HEK293 (cell line): ENCODE data around the gene PICALM.

Experiments used
- CTCF ChIA-PET: fragments of 350-600 bp; formaldehyde crosslinking; extraction: SDS; loops from one replicate; lab custom pipeline; 2021; ENCODE audit warnings: antibody characterized with exemption; lab: Yijun Ruan, JAX
- POLR2A ChIA-PET: fragments of 300-600 bp; formaldehyde crosslinking; extraction: SDS; loops from one replicate; lab custom pipeline; 2020; ENCODE audit warnings: antibody characterized with exemption, inconsistent platforms; lab: Yijun Ruan, JAX
- H3K27ac ChIP-seq: fragments of 200-500 bp; sonication (Bioruptor generic); 2 replicates; pipeline ENCODE4 v1.5.1; 2014; ENCODE audit warnings: low read depth, low read length, control low read depth, inconsistent platforms; ENCODE audit errors: extremely low read depth
- H3K36me3 ChIP-seq, 2 experiments: fragments of 200-500 bp in 1 of 2; sonication (Bioruptor generic) in 1 of 2; 1 replicate in 1 of 2; 2 replicates in 1 of 2; pipeline ENCODE4 v1.5.1; 2014 to 2017; ENCODE audit warnings: inconsistent platforms in 2 of 2, low read length in 2 of 2; ENCODE audit not compliant: control insufficient read depth in 2 of 2, insufficient read depth in 1 of 2
- H3K4me1 ChIP-seq: fragments of 200-500 bp; sonication (Bioruptor generic); 2 replicates; pipeline ENCODE4 v1.5.1; 2014; ENCODE audit warnings: mild to moderate bottlenecking, low read length, inconsistent platforms; ENCODE audit not compliant: control insufficient read depth, insufficient read depth
- H3K4me3 ChIP-seq: 2 replicates; pipeline ENCODE4 v1.5.1; 2011; ENCODE audit warnings: low read depth, mild to moderate bottlenecking, control low read depth, low read length, moderate library complexity
- H3K9me3 ChIP-seq: fragments of 200-500 bp; sonication (Bioruptor generic); 2 replicates; pipeline ENCODE4 v1.5.1; 2014; ENCODE audit warnings: low read depth, low read length, inconsistent platforms; ENCODE audit not compliant: control insufficient read depth, insufficient read depth
- BCL6B ChIP-seq: fragments of 450-650 bp; formaldehyde crosslinking; IDR thresholded peaks from 2 replicates; pipeline ENCODE4 v1.5.1; 2017; ENCODE audit warnings: missing biosample characterization, missing genetic modification characterization
- CTCF ChIP-seq: fragments of 450-650 bp; formaldehyde crosslinking; IDR thresholded peaks from 2 replicates; pipeline ENCODE4 v1.5.1; 2016; ENCODE audit warnings: missing biosample characterization, missing genetic modification characterization
- EGR2 ChIP-seq: fragments of 450-650 bp; formaldehyde crosslinking; IDR thresholded peaks from 2 replicates; pipeline ENCODE4 v1.5.1; 2016; ENCODE audit warnings: low read depth, missing biosample characterization, missing genetic modification characterization
- IKZF3 ChIP-seq: fragments of 450-650 bp; IDR thresholded peaks from 2 replicates; pipeline ENCODE4 v1.5.0; 2018; ENCODE audit warnings: missing biosample characterization, mild to moderate bottlenecking, missing genetic modification characterization, moderate library complexity
- KLF9 ChIP-seq: fragments of 450-650 bp; formaldehyde crosslinking; IDR thresholded peaks from 2 replicates; pipeline ENCODE4 v1.5.1; 2016; ENCODE audit warnings: missing biosample characterization, missing genetic modification characterization, low read depth
- SP2 ChIP-seq: fragments of 450-650 bp; formaldehyde crosslinking; IDR thresholded peaks from 2 replicates; pipeline ENCODE4 v1.5.1; 2016; ENCODE audit warnings: missing biosample characterization, missing genetic modification characterization
- ZBTB20 ChIP-seq: fragments of 450-650 bp; formaldehyde crosslinking; IDR thresholded peaks from 2 replicates; pipeline ENCODE4 v1.5.1; 2016; ENCODE audit warnings: missing biosample characterization, missing genetic modification characterization
- ZBTB7A ChIP-seq: fragments of 450-650 bp; formaldehyde crosslinking; IDR thresholded peaks from 2 replicates; pipeline ENCODE4 v1.5.1; 2016; ENCODE audit warnings: low read depth, missing biosample characterization, missing genetic modification characterization
- ZFHX2 ChIP-seq: fragments of 450-650 bp; formaldehyde crosslinking; conservative IDR thresholded peaks from 2 replicates; pipeline ENCODE4 v1.5.1; 2016; ENCODE audit warnings: missing biosample characterization, missing genetic modification characterization
- ZFP41 ChIP-seq: fragments of 450-650 bp; formaldehyde crosslinking; IDR thresholded peaks from 2 replicates; pipeline ENCODE4 v1.5.1; 2016; ENCODE audit warnings: missing biosample characterization, missing genetic modification characterization, borderline replicate concordance
- ZNF121 ChIP-seq: fragments of 450-650 bp; formaldehyde crosslinking; IDR thresholded peaks from 2 replicates; pipeline ENCODE4 v1.5.1; 2016; ENCODE audit warnings: missing biosample characterization, missing genetic modification characterization
- ZNF202 ChIP-seq: fragments of 450-650 bp; formaldehyde crosslinking; IDR thresholded peaks from 2 replicates; pipeline ENCODE4 v1.5.1; 2016; ENCODE audit warnings: missing biosample characterization, missing genetic modification characterization, borderline replicate concordance
- ZNF366 ChIP-seq: fragments of 450-650 bp; formaldehyde crosslinking; conservative IDR thresholded peaks from 2 replicates; pipeline ENCODE4 v1.5.1; 2016; ENCODE audit warnings: missing biosample characterization, missing genetic modification characterization
- ZNF449 ChIP-seq: fragments of 450-650 bp; formaldehyde crosslinking; IDR thresholded peaks from 2 replicates; pipeline ENCODE4 v1.5.1; 2017; ENCODE audit warnings: missing biosample characterization, mild to moderate bottlenecking, missing genetic modification characterization, moderate library complexity
- ZNF530 ChIP-seq: fragments of 450-650 bp; formaldehyde crosslinking; IDR thresholded peaks from 2 replicates; pipeline ENCODE4 v1.5.1; 2016; ENCODE audit warnings: low read depth, missing biosample characterization, missing genetic modification characterization
- ZNF660 ChIP-seq: fragments of 450-650 bp; IDR thresholded peaks from 2 replicates; pipeline ENCODE4 v1.5.1; 2018; ENCODE audit warnings: missing biosample characterization, mild to moderate bottlenecking, missing genetic modification characterization
- ZNF768 ChIP-seq: fragments of 450-650 bp; formaldehyde crosslinking; IDR thresholded peaks from 2 replicates; pipeline ENCODE4 v1.5.1; 2018; ENCODE audit warnings: missing biosample characterization, mild to moderate bottlenecking, missing genetic modification characterization
- ZSCAN23 ChIP-seq: fragments of 450-650 bp; formaldehyde crosslinking; IDR thresholded peaks from 2 replicates; pipeline ENCODE4 v1.5.1; 2016; ENCODE audit warnings: missing biosample characterization, missing genetic modification characterization
- ZSCAN5A ChIP-seq: fragments of 450-650 bp; formaldehyde crosslinking; IDR thresholded peaks from 2 replicates; pipeline ENCODE4 v1.5.1; 2016; ENCODE audit warnings: missing biosample characterization, missing genetic modification characterization
- TF ChIP-seq, protein P1 (sequence below): sonication (generic); formaldehyde crosslinking; IDR thresholded peaks from 2 replicates; pipeline ENCODE4 v1.8.1; 2022; ENCODE audit warnings: mild to moderate bottlenecking, moderate library complexity, missing genetic modification reagents
- TF ChIP-seq, protein P2 (sequence below): fragments of 450-650 bp; formaldehyde crosslinking; IDR thresholded peaks from 2 replicates; pipeline ENCODE4 v1.5.1; 2016; ENCODE audit warnings: missing biosample characterization, missing genetic modification characterization
- TF ChIP-seq, protein P3 (sequence below): fragments of 450-650 bp; formaldehyde crosslinking; IDR thresholded peaks from 2 replicates; pipeline ENCODE4; 2016; ENCODE audit warnings: missing biosample characterization, missing genetic modification characterization

Gene PICALM

GRCh38 chr11:86069408-86070101 is 671 bp upstream of the PICALM start (continued):
- TF ChIP-seq CTCF (tag by site-specific recombination) (no peak), ZFHX2 (tag by site-specific recombination) (0 out of 2 replicates have a peak, but pooled peaks have one; percentile 2)

DNA sequence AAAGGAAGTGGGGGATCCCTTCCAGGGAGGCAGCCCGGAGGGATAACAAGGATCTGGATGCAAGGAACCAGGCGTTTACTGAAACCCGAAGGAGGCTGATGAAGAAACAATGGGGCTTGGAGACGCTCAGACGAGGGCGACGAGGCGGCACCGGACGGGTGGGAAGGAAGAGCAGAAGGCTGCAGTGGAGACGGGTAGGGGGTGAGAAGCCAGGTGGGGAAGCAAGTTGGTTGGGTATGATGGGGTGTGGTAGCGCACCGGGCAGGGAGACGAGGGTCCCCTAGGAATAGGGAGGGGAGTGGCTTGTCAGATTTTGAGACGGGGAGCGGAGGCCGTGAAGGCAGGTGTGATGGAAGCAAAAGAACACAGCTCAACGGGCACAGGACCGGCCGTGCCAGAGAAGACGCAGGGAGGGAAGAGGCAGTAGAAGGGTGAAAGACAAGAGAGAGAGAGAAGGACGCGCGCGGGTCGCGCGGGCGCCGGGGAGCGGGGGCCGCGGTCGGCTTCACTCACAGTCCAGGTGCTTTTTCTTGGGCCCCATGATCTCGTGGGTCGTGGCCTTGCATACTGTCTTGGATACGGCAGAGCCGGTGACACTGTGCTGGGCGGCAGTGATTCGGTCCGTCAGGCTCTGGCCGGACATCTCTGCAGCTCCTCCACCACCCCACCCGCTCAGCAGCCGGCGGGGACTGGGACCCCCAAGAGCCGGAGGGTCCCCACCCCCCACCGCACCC is 579 bp downstream of the PICALM start:
- H3K4me1 ChIP-seq: peaks cover 3% of the 10 kb centered on the region; the same call in 1 of the 2 replicates
- H3K36me3 ChIP-seq: no peaks in the 10 kb centered on the region
- H3K27ac ChIP-seq: peak overlapping the region; percentile 44; the same call in 1 of the 2 replicates
- H3K4me3 ChIP-seq: peak overlapping the region; percentile 69
- POLR2A ChIA-PET: interaction anchor here (0.7 to 1.7 kb wide), 10 partner anchors 17 to 731 kb away, joined by 3 to 13 read pairs (median 5); partner anchors contain the start of genes EED and TMEM126B
- no peaks in the 10 kb centered on the region for H3K9me3 ChIP-seq
- CTCF ChIA-PET: interaction anchor here (0.6 to 2.2 kb wide), 9 partner anchors 21 to 224 kb away, joined by 3 to 19 read pairs (median 4); partner anchors contain the start of gene CCDC83
- TF ChIP-seq, protein P1, sequence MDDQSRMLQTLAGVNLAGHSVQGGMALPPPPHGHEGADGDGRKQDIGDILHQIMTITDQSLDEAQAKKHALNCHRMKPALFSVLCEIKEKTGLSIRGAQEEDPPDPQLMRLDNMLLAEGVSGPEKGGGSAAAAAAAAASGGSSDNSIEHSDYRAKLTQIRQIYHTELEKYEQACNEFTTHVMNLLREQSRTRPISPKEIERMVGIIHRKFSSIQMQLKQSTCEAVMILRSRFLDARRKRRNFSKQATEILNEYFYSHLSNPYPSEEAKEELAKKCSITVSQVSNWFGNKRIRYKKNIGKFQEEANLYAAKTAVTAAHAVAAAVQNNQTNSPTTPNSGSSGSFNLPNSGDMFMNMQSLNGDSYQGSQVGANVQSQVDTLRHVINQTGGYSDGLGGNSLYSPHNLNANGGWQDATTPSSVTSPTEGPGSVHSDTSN: 0 out of 2 replicates have a peak, but pooled peaks have one; percentile 28
- TF ChIP-seq SP2 (tag by site-specific recombination): peak; percentile 39
- TF ChIP-seq ZNF530 (tag by site-specific recombination): no peak
- TF ChIP-seq ZBTB20 (tag by site-specific recombination): peak; percentile 75
- no peak for TF ChIP-seq ZBTB7A (tag by site-specific recombination)
- peak; percentile 79; the same call in 1 of the 2 replicates for TF ChIP-seq ZNF121
- no peak for TF ChIP-seq ZNF768
- TF ChIP-seq ZFP41: no peak
- TF ChIP-seq, protein P2, sequence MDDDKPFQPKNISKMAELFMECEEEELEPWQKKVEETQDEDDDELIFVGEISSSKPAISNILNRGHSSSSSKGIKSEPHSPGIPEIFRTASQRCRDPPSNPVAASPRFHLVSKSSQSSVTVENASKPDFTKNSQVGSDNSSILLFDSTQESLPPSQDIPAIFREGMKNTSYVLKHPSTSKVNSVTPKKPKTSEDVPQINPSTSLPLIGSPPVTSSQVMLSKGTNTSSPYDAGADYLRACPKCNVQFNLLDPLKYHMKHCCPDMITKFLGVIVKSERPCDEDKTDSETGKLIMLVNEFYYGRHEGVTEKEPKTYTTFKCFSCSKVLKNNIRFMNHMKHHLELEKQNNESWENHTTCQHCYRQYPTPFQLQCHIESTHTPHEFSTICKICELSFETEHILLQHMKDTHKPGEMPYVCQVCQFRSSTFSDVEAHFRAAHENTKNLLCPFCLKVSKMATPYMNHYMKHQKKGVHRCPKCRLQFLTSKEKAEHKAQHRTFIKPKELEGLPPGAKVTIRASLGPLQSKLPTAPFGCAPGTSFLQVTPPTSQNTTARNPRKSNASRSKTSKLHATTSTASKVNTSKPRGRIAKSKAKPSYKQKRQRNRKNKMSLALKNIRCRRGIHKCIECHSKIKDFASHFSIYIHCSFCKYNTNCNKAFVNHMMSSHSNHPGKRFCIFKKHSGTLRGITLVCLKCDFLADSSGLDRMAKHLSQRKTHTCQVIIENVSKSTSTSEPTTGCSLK (tag by site-specific recombination): no peak
- TF ChIP-seq ZNF660: no peak
- no peak for TF ChIP-seq ZSCAN23 (tag by site-specific recombination)
- TF ChIP-seq ZSCAN5A (tag by site-specific recombination): no peak
- TF ChIP-seq KLF9 (tag by site-specific recombination): peak; percentile 50
- TF ChIP-seq ZNF202: no peak
- no peak for TF ChIP-seq ZNF449 (tag by site-specific recombination)
- TF ChIP-seq IKZF3 (tag by site-specific recombination): 0 out of 2 replicates have a peak, but pooled peaks have one; percentile 37
- TF ChIP-seq, protein P3, sequence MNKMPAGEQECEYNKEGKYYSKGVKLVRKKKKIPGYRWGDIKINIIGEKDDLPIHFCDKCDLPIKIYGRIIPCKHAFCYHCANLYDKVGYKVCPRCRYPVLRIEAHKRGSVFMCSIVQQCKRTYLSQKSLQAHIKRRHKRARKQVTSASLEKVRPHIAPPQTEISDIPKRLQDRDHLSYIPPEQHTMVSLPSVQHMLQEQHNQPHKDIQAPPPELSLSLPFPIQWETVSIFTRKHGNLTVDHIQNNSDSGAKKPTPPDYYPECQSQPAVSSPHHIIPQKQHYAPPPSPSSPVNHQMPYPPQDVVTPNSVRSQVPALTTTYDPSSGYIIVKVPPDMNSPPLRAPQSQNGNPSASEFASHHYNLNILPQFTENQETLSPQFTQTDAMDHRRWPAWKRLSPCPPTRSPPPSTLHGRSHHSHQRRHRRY (tag by site-specific recombination): no peak
- TF ChIP-seq ZNF366 (tag by site-specific recombination): peak; percentile 61; the same call in 1 of the 2 replicates
- TF ChIP-seq EGR2 (tag by site-specific recombination): no peak
- TF ChIP-seq BCL6B (tag by site-specific recombination): no peak
